GM20000 (cell line): ENCODE data around the gene PHF23.
"Not testable (repeated sequence)": the region's sequence is repeated elsewhere in the genome, so short reads cannot be mapped to it uniquely, and the experiment has no call there.

Source experiments
- DNase-seq: peaks from one replicate; pipeline ENCODE4 v3.0.0; 2012; ENCODE audit warnings: low spot score
- TF ChIP-seq, protein P1 (sequence below): IDR thresholded peaks from 2 replicates; pipeline ENCODE4 v1.5.1; 2012; ENCODE audit warnings: mild to moderate bottlenecking, control low read depth; ENCODE audit errors: extremely low read depth, missing control alignments

Gene PHF23

DNA sequence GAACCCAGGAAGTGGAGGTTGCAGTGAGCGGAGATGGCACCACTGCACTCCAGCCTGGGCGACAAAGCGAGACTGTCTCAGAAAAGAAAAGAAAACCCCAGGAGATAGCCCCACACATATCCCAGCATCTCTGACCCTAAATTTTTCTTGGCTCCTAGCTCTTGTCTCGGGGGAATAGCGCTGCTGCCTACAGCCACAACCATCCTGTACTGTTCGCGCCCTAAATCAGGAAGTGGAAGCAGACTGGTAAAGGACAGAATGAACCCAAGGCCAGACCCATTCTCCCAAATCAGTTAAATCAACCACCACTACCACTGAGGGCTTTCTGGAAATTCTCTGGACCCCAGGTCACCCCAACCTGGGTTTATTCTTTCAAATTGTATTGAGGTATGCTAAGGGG is 10.6 kb upstream of the PHF23 start:
- TF ChIP-seq, protein P1, sequence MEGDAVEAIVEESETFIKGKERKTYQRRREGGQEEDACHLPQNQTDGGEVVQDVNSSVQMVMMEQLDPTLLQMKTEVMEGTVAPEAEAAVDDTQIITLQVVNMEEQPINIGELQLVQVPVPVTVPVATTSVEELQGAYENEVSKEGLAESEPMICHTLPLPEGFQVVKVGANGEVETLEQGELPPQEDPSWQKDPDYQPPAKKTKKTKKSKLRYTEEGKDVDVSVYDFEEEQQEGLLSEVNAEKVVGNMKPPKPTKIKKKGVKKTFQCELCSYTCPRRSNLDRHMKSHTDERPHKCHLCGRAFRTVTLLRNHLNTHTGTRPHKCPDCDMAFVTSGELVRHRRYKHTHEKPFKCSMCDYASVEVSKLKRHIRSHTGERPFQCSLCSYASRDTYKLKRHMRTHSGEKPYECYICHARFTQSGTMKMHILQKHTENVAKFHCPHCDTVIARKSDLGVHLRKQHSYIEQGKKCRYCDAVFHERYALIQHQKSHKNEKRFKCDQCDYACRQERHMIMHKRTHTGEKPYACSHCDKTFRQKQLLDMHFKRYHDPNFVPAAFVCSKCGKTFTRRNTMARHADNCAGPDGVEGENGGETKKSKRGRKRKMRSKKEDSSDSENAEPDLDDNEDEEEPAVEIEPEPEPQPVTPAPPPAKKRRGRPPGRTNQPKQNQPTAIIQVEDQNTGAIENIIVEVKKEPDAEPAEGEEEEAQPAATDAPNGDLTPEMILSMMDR = no peak
- no peak for DNase-seq

DNA sequence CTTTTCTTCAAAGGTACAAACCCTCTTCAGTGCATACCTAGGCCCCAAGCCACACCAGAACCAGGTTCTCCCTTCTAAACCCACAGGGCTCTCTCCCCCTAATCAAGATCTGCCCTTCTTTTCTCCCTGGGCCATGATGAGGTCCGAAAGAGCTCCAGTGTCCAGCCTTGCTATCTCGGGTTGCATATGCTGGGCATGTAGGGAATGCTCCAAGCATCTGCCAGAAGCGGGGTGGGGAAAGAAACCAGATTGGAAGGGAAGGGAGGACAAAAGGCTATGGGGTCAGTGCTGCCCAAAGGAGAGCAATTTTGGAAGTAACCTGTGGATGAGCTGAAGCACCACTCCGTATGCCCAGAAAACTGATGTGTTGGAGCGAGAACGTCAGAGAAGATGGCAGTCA is 10.0 kb upstream of the PHF23 start:
- TF ChIP-seq, protein P1 = no peak
- no peak for DNase-seq

DNA sequence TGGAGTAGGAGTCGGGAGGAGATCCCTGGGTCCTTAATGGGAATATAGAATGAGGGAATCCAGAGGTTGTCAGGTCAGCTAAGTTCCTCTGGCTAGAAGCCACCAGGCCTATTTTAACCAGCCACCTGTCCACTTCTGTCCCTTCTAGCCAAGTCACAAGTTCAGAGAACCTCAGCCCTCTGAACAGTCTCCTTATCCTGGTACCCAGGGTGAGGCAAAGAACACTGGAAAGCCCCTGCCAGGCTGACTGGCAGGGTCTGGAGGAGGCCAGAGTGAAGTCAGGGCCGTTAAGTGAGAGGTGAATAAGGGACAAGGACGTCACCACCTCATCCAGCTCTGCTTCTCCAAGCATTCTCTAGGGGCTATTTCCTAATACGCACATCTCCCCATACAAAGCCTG is 9.5 kb upstream of the PHF23 start:
- TF ChIP-seq, protein P1 = no peak
- no peak for DNase-seq

DNA sequence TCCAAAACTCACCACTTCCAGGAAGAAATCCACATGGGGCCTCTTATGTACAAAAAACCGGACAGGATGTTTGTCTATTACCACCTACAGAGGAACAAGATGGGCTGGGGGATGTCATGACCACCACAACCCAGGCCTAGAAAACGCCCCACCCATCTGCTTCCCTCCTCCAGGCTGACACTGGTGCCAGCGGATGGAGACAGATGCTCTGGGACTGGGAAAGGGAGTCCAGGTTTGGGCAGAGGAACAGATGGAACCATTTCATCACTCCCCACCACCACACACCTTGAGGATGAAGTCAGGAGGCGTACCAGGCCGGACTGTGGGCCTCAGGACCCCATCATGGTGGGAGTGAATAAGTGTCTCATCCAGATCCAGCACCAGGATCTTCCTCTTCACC is 7.5 kb upstream of the PHF23 start:
- TF ChIP-seq, protein P1 = no peak
- no peak for DNase-seq

DNA sequence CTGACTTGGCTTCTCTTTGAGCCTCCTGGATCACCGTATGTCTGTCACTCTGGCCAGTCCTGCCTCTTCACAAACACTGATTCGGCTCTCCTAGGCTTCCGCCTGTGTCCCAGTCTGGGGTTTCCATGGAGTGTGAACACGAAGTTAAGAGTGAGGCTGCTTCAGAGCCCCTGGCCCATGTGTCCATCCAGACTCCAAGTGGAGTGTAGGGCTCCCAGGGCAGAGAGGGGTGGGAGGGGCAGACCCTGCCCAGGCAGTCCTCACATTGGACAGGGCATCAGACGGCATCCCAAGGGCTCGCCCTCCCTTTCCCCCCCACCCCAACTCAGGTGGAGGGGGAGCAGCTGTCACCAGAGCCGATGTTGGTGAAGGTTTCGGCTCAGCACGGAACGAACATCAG is 4.6 kb upstream of the PHF23 start:
- DNase-seq = not testable (repeated sequence)

DNA sequence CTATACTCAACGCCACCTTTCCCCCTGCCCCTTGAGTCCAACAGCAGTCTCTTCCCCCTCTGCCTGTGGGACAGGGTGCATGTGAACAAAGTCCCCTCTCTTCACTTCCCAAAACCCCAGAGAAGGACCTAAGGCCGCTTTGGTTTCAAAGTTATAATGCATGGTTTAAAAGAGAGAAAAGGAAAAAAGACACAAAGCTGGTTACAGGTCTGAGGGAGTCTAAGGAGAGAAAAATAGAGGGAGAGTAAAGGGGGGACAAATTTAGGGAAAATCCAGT is 4.1 kb upstream of the PHF23 start:
- no peak for DNase-seq
- TF ChIP-seq, protein P1 = no peak

DNA sequence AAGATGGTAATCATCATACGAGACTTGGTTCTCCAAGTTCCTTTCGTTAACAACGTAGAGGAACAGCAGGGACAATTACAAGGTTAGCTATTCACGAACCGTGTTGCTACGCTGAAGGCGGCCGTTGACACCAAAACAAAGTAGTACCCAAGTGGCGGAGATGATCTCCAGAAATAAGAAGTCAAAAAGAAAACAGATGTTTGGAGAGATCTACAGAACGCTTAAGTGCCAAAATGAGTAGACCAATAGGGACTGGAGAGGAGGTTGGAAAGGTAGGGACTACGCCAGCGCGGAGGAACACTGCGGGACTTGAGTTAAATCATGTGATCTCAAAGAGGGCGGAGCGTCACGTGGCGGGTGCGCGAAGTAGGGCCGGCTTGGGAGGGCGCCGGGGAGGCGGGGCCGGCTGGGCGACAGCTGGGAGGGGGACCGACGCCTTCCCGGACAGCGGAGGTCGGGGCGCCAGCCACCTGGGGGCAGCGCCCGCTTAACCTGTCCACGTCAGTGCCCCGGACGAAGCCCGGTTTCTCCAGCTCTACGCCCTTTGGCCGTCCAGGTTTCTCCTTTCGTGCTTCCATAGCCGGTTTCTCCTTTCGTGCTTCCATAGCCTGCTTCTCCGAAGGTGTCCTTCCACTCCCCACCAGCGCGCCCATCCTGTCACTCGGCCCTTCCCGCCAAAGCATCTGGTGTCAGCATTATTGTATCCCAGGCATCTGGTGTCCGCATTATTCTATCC is 3.6 kb upstream of the PHF23 start:
- peak; percentile 91 for DNase-seq

More for the DNA sequence above, 3.6 kb upstream of the PHF23 start:
- TF ChIP-seq, protein P1 = no peak
